ENCODE results near the gene MARK3.

- no peak for TF ChIP-seq CTCF (IDR thresholded peaks at IDR 0.05)
- no peak for TF ChIP-seq POLR2A (IDR thresholded peaks at IDR 0.05)
Observed at GRCh38 chr14:103530390-103530789, 145.2 kb downstream of the MARK3 start.
